HG03066 (cell line): ENCODE measurements around the gene SHC2.
"Not testable (repeated sequence)": the region's sequence is repeated elsewhere in the genome, so short reads cannot be mapped to it uniquely, and the experiment has no call there.

ENCODE experiments used
- ATAC-seq: cut with Tn5 transposase; IDR thresholded peaks from one replicate; pipeline ENCODE4 v1.9.1; 2021; ENCODE audit warnings: low read depth; ENCODE audit not compliant: unreplicated experiment

SHC2 gene

DNA sequence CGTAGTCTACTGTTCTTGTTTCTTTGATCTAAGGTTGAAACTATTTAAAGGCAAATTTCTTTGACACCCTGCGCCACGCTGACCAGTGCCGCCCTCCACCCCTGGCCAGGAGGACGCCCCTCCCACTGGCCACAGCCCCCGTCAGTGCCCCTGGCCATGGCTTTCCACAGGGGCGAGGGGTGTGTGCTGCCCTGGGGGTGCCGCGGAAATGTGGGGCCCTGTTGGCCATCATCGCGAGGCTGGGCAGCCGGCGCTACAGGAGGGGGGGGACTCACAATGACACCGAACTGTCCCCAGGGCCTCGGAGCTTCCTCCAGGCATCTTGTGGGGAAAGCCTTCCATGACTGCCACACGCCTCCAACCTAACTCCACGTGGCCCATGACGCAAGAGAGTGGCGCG is 10.9 kb downstream of the SHC2 start:
- no peak for ATAC-seq

DNA sequence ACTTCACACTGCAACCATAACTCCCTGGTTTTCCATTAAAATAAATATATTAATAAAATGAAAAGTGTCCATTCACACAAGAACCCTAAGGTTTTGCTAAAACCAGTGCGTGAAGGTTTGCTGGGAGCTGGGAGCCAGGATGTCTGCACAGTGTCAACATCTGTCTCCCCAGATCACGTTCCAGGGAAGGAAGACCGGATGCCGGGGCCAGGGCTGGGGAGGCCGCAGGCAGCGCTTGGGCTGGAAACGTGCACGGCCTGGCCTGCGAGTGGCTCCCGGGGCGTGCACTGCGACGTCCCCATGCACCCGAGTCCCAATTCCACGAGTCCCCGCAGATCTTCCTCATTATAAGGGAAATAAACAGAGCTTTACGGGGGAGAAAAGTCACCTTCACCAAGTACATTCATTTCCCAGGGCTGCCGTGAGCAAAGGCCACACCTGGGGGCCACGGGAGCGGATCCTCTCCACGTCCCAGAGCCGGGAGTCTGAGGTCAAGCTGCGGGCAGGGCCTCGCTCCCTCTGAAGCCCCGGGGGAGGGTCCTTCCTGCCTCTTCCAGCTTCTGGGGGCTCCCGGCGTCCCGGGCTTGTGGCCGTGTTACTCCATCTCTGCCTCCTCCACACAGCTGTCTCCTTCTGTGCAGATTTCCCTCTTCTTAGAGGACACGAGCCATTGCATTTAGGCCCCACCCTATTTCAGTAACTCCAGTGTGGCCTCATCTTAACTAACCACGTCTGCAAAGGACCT is 12.8 kb downstream of the SHC2 start:
- no peak for ATAC-seq

DNA sequence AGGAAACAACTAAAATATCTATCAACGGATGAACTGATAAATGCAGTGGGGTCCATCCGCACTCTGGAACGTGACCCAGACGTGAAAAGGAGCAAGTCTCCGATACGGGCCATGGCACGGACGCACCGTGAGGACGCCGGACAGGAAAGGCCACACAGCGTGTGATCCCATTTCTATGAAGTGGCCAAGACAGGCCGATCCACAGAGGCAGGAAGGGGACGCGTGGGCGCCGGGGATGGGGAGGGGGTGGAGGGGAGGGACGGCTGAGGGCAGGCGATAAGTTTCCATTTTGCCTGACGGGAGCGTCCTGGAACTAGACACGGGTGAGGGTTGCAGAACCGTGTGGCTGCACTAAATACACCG is 13.8 kb downstream of the SHC2 start:
- no peak for ATAC-seq

DNA sequence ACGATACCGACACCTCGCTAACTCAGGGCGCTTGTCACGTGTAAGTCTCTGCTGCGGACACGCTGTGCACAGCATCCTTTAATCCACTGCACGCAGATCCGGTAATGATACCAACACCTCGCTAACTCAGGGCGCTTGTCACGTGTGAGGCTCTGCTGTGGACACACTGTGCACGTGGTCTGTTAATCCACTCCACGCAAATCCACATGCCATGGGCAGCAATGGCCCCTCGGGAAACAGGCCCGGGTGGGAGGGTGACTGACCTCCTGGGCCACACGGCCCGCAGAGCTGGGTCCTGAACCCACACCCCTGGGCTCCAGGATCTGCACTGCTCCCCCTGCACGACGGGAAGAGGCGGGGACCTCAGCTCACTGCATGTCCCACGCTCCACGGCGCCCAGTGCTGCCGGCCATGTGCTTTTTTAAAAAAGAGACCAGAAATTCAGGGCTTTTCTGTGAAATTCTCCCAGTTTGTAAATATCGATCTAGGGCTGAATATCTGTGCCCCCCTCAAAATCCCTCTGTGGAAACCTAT is 16.1 kb downstream of the SHC2 start:
- ATAC-seq: no peak

DNA sequence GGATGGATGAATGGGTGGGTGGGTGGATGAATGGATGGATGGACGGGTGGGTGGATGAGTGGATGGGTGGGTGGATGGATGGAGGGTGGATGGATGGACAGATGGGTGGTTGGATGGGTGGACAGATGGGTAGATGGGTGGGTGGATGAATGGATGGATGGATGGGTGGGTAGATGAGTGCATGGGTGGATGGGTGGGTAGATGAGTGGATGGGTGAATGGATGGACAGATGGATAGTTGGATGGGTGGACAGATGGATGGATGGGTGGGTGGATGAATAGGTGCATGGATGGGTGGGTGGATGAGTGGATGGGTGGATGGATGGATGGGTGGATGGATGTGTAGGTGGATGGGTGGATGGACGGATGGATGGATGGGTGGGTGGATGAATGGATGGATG is 17.8 kb downstream of the SHC2 start:
- no peak for ATAC-seq

DNA sequence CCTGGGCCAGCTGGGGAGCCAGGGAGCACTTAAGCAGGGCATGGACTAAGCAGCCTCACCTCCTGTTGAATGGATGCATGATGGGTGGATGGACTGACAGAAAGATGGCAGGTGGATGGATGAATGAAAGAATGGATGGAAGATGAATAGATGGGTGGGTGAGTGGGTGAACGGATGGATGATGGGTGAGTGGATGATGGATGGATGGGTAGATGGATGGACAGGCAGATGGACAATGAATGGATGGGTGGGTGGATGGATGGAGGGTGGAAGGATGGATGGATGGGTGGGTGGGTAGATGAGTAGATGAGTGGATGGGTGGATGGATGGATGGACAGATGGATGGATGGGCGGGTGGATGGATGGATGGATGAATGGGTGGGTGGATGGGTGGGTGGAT is 18.7 kb downstream of the SHC2 start:
- no peak for ATAC-seq

DNA sequence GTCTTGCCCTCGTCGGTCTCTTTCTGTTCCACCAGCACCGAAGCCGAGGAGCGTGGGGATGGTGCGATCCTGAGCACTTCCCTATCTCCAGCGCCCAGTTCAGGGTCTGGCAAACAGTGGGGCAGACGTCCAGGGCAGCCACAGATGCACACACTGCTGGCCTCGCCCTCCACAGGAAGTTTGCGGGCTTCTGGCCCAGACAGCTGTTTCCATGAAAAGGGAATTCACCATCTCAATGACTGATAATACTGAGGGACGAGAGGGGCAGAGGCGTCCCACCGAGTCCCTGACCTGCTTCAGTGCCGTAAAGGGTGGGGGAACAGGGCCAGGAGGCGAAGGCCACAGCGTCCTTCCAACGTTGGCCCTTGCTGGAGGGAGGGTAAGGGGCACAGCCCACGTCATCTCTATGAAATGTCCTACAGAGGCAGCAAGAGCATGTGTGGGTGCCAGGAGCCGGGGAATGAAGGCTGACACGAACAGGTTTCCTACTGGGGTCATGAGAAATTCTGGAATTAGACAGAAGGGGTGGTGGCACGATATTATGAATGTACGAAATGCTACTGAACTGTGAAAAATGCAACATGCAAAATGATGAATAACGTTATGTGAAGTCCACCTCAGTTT is 19.5 kb downstream of the SHC2 start:
- ATAC-seq: no peak

DNA sequence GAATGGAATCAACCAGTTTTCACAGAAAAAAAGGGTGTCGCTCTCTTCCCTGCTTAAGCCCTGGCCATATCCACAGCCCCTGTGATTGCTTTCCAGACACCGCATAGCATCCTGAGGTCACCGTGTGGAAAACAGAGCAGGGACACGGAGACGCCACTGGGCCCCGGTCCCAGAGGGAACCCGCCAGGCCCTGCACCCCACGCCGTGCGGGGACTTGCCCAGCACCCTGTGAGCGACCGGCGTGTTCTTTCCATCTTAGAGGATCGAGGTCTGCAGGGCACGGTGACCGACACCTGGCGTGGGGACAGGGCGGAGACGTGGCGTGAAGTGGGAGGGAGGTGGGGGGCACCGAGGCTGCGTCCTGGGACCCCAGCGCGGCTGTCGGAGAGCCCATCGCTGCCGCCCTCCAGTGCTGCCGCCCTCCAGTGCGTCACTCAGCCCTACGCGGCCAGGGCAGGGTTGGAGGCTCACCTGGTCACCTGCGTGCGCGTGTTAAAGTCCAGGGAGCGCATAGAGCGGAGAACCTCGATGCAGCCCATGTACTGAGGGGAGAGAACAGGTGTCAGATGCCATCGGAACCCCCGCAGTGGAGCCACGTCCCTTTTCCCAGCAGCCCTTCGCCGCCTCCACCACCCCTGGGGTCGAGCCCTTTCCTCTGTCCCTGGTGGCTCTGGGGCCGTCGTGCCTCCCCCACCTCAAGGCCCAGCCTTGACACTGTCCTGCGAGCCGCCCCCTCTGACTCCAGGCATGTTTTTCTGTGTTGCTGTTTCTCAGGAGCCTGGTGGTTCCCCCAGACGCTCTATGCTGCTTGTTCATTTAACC is 20.2 kb downstream of the SHC2 start:
- ATAC-seq: no peak

DNA sequence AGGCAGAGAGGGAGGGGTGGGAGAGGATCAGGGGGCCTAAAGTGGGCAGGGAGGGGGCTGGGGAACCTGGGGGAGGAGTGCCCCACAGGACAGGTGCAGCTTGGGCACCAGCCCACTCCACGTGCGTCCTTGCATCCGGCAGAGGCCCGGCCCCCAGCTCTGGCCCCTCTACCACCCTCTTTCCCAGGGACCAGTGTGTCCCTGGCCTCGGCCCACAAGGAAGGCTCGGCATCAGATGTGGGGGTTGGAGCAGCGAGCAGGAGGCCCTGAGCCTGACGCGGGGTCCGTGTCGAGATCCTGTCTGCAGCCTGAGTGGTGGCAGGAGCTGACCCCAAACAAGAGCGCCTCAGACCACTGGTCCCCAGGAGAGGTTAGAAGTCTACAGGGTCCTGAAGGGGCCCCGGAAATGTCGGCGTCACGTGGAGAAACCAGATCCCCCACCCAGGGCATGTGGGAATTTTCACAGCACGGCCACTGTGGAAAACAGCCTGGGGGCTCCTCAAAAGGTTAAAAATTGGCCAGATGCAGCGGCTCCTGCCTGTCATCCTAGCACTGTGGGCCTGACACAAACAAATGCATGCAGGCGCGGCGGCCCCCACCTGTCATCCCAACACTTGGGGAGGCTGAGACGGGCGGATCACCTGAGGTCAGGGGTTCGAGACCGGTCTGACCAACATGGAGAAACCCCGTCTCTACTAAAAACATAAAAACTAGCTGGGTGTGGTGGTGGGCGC is 21.5 kb downstream of the SHC2 start:
- ATAC-seq: no peak

DNA sequence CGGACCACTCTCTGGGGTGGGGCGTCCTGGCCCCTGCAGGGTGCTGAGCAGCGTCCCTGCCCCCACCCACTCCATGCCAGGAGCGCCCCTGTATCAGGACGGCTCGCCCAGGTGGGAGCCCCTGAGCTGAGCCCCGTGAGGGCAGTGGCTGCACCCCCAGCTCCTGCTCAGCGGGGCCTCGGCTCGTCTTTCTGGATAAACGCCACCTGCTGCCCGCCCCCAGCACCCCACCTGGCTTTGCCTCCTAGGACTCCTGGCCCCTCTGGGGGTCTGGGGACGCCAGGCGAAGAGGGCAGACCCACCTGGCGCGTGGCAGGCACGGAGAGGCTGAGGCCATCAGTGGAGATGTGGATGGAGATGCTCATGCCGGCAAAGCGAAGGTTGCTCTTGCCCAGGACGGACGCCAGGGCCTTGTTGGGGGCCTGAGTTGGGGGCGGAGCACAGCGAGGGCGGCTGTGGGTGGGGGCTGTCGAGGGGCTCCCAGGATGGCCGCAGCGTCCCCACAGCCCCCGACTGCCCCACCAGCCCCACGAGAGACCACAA is 22.3 kb downstream of the SHC2 start:
- no peak for ATAC-seq

DNA sequence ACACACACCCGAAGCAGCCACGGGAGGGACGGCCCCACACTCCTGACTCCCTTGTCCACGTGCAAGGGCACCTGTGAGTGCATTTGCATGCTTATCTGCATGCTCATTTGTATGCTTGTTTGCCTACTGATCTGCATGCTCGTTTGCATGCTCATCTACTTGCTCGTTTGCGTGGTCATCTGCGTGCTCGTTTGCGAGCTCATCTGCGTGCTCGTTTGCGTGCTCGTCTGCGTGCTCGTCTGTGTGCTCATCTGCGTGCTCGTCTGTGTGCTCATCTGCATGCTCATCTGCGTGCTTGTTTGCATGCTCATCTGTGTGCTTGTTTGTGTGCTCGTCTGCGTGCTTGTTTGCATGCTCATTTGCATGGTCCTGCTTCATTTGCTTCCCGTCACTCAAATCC is 23.8 kb downstream of the SHC2 start:
- no peak for ATAC-seq

DNA sequence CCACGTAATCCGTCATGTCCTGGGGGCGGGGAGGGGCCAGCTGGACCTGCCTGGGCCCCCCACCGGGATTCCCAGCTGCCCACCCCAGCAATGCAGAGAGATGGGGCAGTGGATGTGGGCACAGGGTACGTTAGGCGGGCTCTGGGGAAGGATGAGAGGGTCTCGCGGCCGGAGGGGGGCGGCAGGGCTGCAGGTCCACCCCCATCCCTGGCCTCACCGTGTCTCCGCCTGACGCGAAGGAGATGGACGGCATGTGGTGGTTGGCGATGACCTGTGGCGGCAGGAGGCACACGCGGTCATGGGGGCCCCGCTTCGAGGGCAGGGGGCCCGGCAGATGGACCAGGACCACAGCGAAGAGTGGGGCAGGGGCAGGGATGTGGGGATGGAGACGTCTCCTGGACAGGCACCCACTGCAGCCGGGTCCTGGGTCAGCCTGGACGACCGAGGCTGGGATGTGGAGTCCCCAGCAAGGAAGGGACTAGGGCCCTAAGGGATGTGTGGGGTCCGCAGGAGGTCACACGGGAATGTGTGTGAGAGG is 24.4 kb downstream of the SHC2 start:
- ATAC-seq: no peak

DNA sequence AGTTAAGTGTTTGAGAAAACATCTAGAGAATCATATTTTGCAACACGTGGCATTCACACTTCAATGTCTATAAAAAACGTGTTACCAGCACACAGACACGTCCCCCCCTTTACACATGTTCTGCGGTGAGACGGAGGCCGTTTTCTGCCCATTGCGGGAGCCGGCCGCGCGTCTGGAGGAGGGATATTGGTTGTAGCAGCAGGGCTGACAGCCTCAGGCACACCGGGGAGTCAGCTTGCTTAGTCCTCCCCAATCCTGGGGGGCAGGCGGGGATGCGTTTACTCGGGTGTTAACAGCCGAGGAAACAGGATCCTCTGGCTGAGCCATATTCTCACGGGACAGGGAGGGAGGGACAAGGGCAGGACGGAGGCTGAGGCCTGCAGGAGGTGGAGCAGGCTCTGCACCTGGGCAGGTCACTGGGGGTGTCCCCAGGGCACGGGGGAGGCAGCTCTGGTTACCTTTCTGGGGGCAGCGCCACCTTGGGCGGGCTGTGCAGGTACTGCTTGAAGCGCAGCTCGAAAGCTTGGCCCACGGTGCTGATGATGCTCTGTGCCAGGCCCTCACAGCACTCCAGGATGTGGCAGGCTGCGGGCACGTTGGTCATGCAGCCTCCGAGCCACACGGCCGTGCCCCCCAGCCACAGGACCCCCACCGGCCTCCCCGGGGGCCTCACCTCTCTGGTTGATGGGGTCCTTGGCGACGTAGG is 25.0 kb downstream of the SHC2 start:
- no peak for ATAC-seq

DNA sequence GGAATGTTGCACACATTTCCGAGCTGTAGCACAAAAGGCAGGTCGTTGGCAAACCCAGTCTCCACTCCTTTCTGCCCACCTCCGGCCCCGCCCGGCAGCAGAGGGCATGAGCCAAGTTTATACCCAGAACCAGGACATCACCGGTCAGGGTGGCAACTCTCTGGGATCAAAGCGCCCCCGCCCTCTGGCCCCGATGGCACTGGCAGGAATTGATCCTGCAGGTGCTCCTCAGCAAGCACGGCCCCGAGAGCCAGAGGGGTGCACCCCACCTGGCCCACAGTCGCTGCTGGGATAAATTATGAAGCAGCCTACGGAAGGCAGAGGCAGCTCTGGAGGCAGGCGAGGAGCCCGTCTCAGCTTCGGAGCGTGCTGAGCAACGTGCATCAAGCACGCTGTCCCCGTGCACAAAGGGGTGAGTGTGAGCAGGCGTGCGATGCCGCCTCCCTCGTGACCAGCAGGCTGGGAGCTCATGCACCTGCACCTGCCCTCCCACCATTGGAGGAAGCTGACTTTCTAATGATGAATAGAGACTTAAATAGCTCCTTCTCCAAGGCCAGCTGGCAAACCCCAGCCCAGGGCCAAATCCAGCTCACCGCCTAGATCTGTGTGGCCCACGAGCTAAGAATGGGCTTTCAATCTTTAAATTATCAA is 25.7 kb downstream of the SHC2 start:
- ATAC-seq: no peak

DNA sequence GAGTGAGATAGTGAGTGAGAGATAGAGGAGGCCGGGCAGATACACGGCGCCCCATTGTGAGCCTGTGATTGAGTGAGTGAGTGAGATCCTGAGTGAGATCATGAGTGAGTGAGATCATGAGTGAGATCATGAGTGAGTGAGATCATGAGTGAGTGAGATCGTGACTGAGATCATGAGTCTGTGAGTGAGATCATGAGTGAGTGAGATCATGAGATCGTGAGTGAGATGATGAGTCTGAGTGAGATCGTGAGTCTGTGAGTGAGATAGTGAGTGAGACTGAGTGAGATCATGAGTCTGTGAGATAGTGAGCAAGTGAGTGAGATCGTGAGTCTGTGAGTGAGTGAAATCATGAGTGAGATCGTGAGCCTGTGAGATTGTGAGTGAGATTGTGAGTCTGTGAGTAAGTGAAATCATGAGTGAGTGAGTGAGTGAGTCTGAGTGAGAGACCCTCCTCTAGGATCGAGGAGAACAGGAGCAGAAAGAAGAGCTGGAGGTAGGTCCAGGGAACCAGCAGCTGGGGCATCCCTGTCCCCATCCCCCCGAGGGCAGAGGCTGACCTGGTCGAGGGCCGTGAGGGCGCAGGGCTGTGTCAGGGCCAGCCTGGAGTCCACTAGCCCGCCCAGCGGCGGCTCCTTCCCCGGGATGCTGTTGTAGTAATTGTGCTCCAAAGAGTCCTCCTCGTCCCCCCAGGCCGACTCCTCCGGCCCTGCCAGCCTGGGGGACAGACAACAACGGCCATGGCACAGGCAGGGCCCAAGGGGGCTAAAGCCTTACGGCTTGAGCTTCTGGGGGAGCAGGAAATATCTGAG is 26.5 kb downstream of the SHC2 start:
- no peak for ATAC-seq

DNA sequence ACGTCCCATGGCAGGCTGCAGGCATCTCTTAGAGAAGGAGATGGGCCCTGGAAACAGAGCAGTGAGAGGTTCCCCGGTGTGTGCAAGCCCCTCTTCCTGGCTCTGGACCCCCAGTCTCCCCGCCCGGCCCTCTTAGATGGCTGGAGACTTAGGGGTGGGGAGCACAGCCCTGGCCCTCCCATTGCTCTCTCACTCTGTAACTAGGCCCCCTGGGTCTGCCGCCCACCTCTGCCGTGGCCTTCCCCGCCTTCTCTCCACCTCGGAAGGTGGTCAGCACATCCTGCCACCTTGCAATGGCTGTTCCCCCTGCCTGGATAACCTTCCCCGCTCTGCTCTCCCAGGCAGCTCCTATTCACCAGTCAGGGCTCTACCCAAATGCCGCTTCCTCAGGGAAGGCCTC is 30.1 kb downstream of the SHC2 start:
- no peak for ATAC-seq

DNA sequence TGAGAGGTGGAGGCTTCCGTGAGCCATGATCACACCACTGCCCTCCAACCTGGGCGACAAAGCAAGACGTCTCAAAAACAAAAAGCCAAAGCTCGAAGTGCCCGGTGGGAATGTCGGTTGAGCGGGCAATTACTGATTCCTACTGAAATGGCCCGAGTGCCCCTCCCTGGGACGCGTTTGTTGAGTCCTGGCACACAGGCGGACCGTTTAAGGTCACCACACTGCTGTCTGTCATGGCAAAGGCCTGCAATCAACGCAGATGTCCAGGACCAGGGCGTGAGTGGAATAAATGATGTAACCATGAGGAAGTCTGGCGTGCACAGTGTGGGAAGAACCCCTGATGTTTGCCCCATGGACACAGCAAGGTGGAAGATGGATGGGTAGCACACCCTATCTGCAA is 32.7 kb downstream of the SHC2 start:
- no peak for ATAC-seq

DNA sequence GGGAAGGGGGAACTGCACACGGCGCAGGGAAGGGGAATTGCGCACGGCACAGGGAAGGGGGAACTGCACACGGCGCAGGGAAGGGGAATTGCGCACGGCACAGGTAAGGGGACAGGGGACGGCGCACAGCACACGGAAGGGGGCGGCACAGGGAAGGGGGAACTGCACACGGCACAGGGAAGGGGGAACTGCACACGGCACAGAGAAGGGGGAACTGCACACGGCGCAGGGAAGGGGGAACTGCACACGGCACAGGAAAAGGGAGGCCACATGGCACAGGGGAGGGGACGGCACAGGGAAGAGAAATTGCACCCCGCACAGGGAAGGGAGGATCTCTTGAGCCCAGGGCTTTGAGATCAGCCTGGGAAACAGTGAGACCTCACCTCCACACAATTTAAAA is 33.2 kb downstream of the SHC2 start:
- not testable (repeated sequence) for ATAC-seq
